ENCODE results near the gene RIPPLY3.

DNA sequence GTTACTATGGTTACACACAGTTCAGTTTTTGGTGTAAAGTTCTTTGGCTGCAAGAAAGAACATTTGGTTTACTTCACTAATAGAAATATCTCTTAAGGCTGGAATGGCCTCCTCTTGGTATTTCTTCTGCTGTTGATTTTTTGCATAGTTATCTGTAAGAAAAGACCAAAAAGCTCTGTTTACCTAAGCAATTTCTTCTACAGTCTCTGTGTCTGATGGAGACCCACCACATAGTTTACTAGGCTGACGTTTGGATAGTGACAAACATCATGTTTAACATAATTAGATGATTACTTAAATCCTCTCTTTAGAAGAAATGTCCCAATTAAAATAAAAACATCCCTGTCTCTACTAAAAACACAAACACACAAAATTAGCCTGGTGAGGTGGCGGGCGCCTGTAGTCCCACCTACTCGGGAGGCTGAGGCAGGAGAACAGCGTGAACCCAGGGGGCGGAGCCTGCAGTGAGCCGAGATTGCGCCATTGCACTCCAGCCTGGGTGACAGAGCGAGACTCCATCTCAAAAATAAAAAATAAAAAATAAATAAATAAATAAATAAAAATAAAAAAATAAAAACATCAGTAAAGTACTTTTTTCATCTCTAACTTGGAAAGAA, 59.2 kb downstream of the RIPPLY3 start:
- no peak for TF ChIP-seq POLR2A (IDR thresholded peaks at IDR 0.05)
- TF ChIP-seq EP300 (IDR thresholded peaks at IDR 0.05) = no peak

All from suprapubic skin (tissue), 2 donors.